Measurements from ENCODE around the gene ADAM15.

Gene ADAM15

DNA sequence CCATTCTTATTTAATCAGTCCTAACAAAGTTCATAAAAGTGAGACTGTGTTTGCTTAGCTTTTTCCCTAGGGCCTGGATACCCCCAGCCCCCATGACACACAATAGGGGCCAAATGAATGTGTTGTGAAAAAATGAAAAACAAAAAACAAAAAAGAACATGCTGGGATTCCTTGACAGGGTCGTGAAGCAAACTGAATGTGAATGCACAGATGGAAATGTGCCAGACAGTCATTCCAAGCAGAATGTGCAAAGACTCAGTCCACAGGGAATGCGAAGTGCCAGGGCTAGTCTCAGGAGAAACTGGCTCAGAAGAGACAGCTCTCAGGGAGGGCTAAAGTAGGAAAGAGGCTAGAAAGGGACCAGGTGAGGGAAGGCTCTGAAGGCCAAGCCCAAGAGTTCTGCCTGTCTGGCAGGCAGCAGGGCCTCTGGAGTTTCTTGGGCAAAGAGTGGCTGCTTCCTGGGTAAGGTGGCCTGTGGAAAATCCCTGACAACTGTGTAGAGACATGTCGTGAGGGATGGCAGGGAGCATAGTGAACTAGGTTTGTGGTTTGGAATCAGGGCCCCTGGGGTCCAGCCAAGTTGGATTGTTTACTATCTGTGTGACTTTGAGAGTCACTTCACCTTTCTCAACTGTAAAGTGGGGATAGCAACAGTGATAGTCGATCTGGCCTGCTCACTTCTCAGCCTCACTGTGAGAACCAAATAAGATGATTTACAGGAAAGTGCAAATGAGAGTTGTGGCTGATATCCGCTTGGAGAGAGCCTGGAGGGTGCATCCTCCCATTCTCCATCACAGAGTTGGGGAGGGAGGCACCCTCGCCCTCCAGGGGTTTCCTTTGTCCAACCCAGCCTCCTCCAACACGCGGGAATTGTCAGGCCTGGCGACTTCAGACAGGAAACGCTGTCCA is 1.2 kb upstream of the ADAM15 start:
- no peak for DNase-seq (ENCODE audit: low read depth in 2 of 3, low spot score in 2 of 3)

DNA sequence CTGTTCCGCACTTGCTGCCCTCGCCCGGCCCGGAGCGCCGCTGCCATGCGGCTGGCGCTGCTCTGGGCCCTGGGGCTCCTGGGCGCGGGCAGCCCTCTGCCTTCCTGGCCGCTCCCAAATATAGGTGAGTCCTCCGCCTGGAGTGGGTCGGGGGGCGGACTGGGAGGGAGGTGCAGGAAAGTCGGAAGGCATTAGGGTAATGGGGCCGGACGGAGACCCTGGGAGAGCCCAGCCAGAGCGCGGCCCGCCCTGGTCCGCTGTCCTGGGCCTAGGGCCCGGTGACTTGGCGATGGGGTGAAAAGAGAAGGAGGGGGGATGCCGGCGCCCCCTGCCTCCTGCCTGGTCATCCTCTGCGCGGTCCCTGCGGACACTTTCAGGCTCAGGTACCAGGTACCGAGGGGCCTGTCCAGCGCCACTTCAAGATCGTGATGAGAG is 243 bp downstream of the ADAM15 start:
- no peak for DNase-seq (ENCODE audit: low read depth in 2 of 3, low spot score in 2 of 3)

DNA sequence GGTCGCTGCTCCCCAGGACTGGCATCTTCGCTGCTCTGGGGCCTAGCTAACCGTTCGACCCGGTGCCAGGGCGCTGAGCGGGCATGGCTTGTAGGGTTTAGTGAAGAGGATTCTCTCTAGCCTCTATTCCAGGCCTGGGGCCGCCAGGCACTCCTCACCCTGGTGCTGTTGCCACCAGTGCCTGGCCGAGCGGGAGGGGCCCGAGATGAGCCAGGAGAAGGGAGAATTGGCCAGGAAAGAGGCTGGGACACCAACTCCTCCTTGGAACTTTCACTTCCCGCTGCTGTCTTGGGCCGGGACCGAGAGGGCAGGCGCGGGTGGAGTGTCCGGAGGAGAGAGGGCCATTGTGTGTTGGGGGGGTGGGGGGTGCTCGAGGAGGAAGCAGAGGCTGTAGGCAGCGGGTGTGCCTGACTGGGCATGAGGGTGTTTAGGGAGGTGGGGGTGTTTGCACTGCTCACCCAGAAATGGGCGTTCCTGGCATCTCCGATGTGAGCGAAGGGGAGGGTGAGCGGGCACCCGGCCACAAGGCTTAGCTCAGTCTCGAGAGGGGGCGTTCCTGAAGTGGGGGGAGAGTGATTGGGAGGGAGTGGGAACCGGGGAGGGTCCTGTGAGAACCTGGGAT is 772 bp downstream of the ADAM15 start:
- no peak for DNase-seq (ENCODE audit: low read depth in 2 of 3, low spot score in 2 of 3)

DNA sequence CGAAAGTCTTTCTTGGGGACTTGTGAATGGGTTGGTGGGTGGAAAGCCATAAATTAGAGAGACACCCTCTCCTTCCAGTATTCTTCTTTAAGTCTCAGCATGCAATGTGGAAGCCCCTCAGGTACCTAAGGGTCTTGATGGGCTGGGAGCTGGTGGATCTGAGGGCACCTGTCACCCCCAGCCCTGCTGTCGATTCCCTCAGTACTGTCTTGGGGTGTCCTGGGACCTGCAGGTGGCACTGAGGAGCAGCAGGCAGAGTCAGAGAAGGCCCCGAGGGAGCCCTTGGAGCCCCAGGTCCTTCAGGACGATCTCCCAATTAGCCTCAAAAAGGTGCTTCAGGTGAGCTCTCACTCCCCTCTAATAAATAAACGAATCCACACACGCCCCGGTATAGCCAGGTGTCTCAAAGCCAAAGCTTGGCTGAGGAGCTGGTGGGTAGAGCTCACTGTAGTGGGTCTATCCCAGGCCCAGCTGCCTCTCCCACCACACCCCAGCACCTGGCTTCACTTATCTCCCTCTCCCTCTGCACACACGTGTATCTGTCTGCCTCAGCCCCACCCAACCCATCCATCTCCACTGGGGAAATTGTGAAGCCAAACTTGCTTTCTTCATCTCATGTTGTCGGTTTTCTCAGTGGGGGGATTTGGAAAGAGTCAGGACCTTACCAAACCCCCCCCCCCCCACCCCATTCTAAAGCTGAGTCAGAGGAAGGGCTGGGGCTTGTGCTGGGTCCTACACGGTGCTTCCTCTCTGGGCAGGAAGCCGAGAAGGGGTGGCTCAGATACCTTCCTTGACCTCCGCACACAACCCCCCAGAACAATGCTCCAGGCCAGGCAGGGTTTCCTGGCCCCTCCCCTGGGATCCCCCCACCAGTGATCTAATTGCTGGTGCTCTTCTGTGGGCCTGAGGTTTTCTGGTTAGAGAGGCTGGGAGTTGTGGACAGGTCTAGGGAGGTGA is 1.6 kb downstream of the ADAM15 start:
- DNase-seq (ENCODE audit: low read depth in 2 of 3, low spot score in 2 of 3), result no peak

DNA sequence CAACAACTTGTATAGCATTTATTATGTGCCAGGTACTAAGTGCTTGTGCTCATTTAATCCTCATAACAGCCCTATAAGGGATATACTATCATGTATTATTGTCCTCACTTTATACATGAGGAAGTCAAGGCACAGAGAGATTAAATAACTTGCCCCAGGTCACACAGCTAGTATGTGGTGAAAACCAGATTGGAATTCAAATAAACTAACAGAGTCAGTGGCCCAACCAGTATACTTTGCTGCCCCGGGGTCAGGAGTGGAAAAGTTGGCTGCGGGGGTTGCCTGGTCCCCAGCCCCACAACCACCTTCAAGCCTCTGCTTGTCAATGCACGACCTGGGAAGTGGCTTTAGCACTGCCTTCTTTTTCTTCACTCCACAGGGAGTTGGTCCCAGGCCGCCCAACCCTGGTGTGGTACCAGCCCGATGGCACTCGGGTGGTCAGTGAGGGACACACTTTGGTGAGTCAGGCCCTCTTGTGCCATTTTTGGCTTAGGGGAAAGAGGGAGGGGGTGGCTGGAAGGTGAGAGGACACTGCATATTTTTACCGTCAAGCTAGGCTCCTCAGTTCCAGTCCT is 2.5 kb downstream of the ADAM15 start:
- no peak for DNase-seq (ENCODE audit: low read depth in 2 of 3, low spot score in 2 of 3)

DNA sequence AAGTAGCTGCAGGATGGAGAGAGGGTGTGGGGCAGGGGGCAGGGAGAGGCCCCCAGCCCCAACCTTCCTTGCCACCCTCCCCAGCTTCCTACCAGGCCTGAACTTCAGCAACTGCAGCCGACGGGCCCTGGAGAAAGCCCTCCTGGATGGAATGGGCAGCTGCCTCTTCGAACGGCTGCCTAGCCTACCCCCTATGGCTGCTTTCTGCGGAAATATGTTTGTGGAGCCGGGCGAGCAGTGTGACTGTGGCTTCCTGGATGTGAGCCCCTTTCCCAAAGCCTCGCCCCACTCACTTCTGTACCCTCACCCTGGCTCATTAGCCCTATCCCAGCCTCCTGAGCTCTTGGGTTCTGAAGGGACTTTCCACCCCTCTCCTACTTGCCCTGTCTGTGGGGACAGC is 6.0 kb downstream of the ADAM15 start:
- no peak for DNase-seq (ENCODE audit: low read depth in 2 of 3, low spot score in 2 of 3)

DNA sequence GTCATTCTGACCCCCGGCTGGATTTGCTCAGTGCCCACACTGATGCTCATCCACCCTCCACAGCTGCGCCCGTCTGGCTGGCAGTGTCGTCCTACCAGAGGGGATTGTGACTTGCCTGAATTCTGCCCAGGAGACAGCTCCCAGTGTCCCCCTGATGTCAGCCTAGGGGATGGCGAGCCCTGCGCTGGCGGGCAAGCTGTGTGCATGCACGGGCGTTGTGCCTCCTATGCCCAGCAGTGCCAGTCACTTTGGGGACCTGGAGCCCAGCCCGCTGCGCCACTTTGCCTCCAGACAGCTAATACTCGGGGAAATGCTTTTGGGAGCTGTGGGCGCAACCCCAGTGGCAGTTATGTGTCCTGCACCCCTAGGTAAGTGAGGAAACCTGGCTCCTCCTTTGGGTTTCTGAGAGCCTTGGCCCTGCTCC is 6.7 kb downstream of the ADAM15 start:
- no peak for DNase-seq (ENCODE audit: low read depth in 2 of 3, low spot score in 2 of 3)

DNA sequence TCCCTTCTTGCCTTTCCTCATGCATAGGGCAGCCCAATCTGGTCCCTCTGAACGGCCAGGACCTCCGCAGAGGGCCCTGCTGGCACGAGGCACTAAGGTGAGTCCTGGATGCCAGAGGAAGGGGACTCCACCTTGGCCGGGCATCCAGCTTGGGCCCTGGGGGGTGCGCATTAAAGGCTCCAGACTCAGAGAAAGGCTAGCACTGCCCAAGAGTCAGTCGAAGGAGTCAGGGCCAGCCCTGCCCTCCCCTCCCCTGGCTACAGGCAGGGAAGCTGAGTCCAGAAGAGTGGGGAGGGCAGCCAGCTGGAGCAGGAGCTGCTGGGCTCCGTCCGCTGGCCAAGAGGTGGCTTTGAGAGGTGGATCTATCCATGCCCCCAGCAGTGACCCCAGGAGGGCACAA is 9.6 kb downstream of the ADAM15 start:
- no peak for DNase-seq (ENCODE audit: low read depth in 2 of 3, low spot score in 2 of 3)

DNA sequence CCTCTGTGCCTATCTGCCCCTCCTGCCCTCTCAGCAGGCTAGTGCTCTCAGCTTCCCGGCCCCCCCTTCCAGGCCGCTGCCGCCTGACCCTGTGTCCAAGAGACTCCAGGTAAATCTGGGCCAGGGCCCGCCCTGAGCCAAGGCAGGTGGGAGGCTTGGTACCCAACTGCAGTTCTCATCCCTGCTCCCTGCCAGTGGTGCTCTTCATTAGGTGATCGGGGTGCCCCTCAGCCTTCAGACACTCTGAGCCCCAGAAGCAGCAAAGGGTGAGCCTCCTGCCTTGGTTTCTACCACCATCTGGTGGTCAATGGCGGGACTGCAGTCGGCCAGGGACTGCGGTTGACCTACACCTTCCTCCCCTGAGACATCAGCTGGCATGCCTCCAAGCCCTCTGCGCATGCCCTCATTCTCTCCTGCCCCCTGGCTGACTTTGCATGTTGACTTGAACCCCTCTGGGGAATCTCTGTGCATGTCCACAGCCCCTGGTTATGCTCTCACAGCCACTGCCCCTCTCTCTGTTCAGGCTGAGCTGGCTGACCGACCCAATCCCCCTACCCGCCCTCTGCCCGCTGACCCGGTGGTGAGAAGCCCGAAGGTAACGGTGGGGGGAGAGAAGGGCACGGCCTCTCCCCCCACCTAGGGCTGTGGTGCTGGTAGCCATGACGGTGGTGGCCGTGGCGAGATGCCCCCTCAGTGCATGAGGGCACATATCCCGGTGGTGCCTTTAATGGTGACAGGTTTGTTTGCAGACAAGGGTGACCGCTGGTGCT is 10.4 kb downstream of the ADAM15 start:
- DNase-seq (ENCODE audit: low read depth in 2 of 3, low spot score in 2 of 3), result peak; percentile 82 to 100 (median 99)

DNA sequence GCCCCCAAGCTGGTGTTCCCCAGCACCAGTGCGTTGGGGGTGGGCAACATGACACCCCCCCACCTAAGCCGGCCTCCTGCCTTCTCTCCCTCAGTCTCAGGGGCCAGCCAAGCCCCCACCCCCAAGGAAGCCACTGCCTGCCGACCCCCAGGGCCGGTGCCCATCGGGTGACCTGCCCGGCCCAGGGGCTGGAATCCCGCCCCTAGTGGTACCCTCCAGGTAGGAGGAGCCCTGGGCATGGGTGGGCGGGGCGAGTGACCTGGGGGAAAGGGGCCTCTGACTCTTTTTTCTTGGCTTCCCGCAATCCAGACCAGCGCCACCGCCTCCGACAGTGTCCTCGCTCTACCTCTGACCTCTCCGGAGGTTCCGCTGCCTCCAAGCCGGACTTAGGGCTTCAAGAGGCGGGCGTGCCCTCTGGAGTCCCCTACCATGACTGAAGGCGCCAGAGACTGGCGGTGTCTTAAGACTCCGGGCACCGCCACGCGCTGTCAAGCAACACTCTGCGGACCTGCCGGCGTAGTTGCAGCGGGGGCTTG is 11.1 kb downstream of the ADAM15 start:
- DNase-seq (ENCODE audit: low read depth in 2 of 3, low spot score in 2 of 3), result no peak

DNA sequence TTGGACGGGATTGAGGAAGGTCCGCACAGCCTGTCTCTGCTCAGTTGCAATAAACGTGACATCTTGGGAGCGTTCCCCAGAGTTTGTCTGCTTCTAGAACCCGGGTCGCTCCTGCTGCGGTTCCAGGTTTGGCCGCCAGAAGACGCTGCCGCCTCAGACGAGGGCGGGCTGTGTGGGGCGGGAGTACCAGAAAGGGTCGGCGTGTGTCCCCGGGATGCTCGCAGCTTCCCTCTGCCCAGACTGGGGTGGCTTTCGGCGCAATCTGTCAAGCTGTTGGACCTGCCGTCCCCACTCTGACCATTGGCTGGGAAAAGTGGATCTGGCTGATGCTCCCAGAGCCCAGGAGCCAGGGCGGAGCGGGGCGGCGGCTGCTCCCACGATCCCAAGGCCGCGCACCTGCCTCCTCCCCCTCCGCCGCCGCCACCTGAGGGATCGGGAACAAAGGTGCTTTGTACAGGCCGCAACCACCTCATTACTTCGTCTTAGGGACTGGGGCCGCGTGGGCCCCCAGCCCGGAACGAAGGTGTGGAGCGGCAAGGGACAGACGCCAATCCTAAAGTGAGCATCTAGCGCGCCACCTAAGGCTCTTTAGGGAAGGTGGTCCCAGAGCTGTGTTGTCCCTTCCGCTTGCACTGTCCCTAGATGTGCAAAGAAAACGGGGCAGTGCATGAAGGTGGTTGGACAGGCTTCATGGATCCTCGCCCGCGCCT is 11.7 kb downstream of the ADAM15 start:
- DNase-seq (ENCODE audit: low read depth in 2 of 3, low spot score in 2 of 3), result peak in 2 of 3 experiments; percentile 43 to 69

DNA sequence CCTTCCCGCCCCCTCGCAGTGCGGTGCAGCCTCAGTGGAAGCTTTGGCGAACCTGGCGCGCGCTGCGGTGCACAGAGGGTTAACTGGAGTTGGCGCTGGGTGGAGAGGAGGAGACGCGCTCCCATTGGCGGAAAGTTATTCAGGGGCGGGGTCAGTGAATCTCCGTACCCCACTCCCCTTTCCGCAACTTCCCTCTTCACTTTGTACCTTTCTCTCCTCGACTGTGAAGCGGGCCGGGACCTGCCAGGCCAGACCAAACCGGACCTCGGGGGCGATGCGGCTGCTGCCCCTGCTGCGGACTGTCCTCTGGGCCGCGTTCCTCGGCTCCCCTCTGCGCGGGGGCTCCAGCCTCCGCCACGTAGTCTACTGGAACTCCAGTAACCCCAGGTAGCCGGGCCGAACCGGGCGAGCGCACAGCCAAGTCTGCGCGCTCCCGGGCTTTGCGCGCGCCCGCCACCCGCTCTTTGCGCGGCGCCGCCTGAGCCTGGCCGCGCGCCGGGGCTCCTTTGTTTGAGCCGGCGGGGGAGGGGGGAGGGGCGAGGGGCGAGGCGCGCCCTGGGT is 12.5 kb downstream of the ADAM15 start, which contains the start of gene EFNA4:
EFNA4 (plus strand) TSS at position 191 of the 561 bp plus-strand sequence; CDS start at position 275, 84 bp downstream.
- peak in 2 of 3 experiments; percentile 42 to 63 for DNase-seq (ENCODE audit: low read depth in 2 of 3, low spot score in 2 of 3)

DNA sequence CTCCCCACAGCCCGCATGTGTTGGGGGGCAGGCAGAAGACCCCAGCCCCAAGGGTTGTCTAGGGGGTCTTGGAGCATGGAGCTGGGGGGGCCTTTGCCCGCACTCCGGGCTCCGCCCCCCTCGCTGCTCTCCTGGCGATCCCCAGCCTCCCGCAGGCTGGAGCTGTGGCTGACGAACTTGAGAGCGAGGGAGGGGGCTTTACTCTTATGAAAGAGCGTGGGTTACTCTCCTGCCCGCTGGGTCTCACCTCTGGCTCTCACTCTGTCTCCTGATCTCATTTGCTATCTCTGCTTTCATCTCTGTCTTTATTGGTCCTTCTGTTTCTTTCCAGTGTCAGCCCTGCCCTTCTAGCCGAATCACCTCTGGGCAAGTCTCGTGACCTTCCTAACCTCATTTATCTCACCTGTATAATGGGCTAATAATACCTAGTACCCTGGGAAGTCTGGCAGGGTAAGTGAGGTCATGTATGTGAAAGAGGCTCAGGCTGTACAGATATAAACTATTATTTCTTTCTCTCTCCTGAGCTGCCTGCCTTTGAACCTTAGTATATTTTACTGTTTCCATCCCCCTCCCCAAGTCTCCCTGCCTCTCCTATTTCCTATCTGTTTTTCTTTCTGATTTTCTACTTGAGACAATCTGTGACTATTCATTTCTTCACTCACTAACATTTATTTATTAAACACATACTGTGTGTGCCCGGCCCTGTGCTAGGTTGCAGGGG is 13.2 kb downstream of the ADAM15 start:
- DNase-seq (ENCODE audit: low read depth in 2 of 3, low spot score in 2 of 3), result no peak

DNA sequence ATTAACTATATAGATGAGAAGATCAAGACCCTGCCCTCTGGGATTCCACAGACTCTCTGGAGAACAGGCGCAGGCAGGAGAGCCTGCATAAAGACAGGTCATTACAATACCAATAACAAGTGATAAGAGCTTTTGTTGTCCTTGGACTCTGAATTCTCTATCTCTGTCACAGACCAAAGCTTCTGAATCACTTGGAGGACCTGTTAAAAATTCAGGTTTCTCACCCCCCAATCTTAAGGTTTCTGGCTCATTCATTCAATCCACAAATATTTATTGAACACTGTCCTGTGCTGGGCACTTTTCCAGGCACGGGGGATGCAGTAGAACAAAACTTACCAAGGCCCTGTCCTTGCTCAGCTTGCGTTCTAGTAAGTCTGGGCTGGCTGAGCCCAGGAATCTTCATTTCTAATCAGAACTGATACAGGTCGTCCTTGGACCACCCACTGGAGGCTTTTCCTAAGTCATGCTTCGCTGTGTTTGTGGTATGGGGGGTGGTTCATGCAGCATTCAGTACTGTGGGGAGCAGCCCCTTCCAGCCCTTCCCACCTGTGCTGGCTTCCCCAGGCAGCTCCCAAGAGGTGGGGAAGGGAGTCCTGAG is 13.8 kb downstream of the ADAM15 start:
- DNase-seq (ENCODE audit: low read depth in 2 of 3, low spot score in 2 of 3), result no peak

DNA sequence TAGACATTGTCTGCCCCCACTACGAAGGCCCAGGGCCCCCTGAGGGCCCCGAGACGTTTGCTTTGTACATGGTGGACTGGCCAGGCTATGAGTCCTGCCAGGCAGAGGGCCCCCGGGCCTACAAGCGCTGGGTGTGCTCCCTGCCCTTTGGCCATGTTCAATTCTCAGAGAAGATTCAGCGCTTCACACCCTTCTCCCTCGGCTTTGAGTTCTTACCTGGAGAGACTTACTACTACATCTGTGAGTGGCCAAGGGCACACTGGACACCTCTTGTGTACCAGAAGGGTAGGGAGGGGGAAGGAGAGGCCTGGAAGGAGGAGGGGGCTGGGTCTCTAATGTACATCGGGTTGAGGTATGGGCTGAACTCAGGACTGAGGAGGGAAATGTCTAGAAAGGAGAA is 15.7 kb downstream of the ADAM15 start:
- no peak for DNase-seq (ENCODE audit: low read depth in 2 of 3, low spot score in 2 of 3)

DNA sequence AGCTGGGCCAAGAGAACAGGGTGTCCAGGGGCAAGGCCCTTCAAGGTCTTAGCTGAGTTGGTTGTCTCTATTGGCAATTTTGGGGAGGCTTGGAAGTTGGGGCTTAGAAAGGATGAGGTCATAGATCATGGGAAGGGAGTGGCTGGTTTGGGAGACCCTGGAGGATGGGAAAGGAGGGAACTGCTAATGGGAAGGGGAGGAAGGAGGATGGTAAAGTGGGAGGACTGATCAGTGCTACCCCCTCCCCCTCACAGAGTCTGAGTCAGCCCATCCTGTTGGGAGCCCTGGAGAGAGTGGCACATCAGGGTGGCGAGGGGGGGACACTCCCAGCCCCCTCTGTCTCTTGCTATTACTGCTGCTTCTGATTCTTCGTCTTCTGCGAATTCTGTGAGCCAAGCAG is 17.5 kb downstream of the ADAM15 start:
- DNase-seq (ENCODE audit: low read depth in 2 of 3, low spot score in 2 of 3), result no peak

DNA sequence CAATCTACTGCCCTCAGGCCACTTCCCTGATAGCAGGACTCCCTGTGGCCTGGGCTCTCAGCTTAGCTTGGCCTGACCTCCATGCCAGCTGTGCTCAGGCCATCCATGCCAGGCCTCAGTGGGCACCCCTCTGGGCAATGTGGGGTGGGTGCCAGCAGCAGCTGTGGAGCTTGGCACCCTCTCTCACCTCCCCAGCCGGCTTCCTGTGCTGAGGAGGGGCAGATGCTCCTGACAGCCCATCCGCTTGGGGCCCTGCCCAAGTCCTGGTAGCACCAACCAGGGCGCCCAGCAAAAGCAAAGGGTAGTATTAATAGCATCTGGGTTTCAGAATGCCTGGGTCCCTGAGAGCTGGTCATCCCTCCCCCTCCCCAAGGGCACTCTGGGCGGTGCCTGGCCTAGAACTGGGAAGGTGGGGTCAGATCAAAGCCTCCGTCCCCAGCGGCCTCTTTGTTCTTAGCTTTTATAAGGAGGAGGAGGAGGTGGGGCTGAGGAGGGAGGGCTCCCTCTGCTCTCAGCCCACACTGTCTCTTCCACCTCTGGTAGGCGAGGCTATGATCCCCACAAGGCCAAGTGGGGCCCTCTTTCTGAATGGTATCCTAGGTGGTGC is 18.5 kb downstream of the ADAM15 start:
- no peak for DNase-seq (ENCODE audit: low read depth in 2 of 3, low spot score in 2 of 3)

Data from activated CD8-positive, alpha-beta memory T cell treated with anti-CD3 and anti-CD28 coated beads for 48 hours (primary cell).